Erythroblast (primary cell): Measurements from ENCODE around the gene KIF25.
"Not testable (repeated sequence)": the region's sequence is repeated elsewhere in the genome, so short reads cannot be mapped to it uniquely, and the experiment has no call there.

ENCODE experiments used
- DNase-seq, 2 experiments: peaks; one replicate each; lab custom pipeline; 2025; lab: John Stamatoyannopoulos, UW
- GATA1 ChIP-seq: IDR thresholded peaks from 2 replicates; pipeline ENCODE4 v1.6.1; 2011; ENCODE audit warnings: low read depth, mild to moderate bottlenecking, control low read depth, low read length, moderate library complexity
- POLR2A ChIP-seq: IDR thresholded peaks from 2 replicates; pipeline ENCODE4 v1.6.1; 2011; ENCODE audit warnings: mild to moderate bottlenecking, low read length

The KIF25 gene

GRCh38 chr6:167995731-167996151 is 1.7 kb upstream of the KIF25 start:
- TF ChIP-seq GATA1, result no peak
- TF ChIP-seq POLR2A, result no peak
- no peak for DNase-seq

- TF ChIP-seq POLR2A (no peak), GATA1 (no peak)
- no peak for DNase-seq
These were observed 859 bp upstream of the KIF25 start for GRCh38 chr6:167996424-167997199.

- no peak for DNase-seq
- no peak for TF ChIP-seq GATA1
- TF ChIP-seq POLR2A, result no peak
These were observed 744 bp downstream of the KIF25 start for GRCh38 chr6:167998215-167998614.

GRCh38 chr6:168000198-168001028 is 2.9 kb downstream of the KIF25 start:
- TF ChIP-seq POLR2A (no peak), GATA1 (no peak)
- no peak for DNase-seq

- TF ChIP-seq POLR2A, result no peak
- no peak for TF ChIP-seq GATA1
- DNase-seq, result no peak
These were observed 3.5 kb downstream of the KIF25 start for GRCh38 chr6:168001029-168001332.

- not testable (repeated sequence) for DNase-seq
These were observed 4.0 kb downstream of the KIF25 start for GRCh38 chr6:168001514-168001913.

- no peak for DNase-seq
- TF ChIP-seq GATA1, result no peak
- no peak for TF ChIP-seq POLR2A
These were observed 5.3 kb downstream of the KIF25 start for GRCh38 chr6:168002804-168003203.

GRCh38 chr6:168004023-168004422 is 6.6 kb downstream of the KIF25 start:
- TF ChIP-seq POLR2A (no peak), GATA1 (no peak)

GRCh38 chr6:168004945-168005344 is 7.5 kb downstream of the KIF25 start:
- TF ChIP-seq POLR2A, result no peak
- no peak for TF ChIP-seq GATA1
- DNase-seq, result no peak

More at GRCh38 chr6:168004023-168004422, 6.6 kb downstream of the KIF25 start:
- DNase-seq, result no peak

- no peak for TF ChIP-seq GATA1
- TF ChIP-seq POLR2A, result no peak
- no peak for DNase-seq
These were observed 8.3 kb downstream of the KIF25 start for GRCh38 chr6:168005796-168006195.

GRCh38 chr6:168007592-168008338 is 10.3 kb downstream of the KIF25 start:
- DNase-seq, result no peak
- TF ChIP-seq POLR2A, result no peak
- TF ChIP-seq GATA1, result no peak

GRCh38 chr6:168009331-168009730 is 11.9 kb downstream of the KIF25 start:
- DNase-seq, result no peak
- no peak for TF ChIP-seq GATA1
- no peak for TF ChIP-seq POLR2A

- TF ChIP-seq GATA1, result no peak
- TF ChIP-seq POLR2A, result no peak
- no peak for DNase-seq
These were observed 13.8 kb downstream of the KIF25 start for GRCh38 chr6:168011291-168011690.
